ENCODE data around the gene UPK2.
"Not testable (repeated sequence)": the region's sequence is repeated elsewhere in the genome, so short reads cannot be mapped to it uniquely, and the experiment has no call there.

The UPK2 gene

GRCh38 chr11:118988280-118988679, 32.2 kb downstream of the UPK2 start:
- no peak for DNase-seq (ENCODE audit: low read depth)

- not testable (repeated sequence) for DNase-seq (ENCODE audit: low read depth)
Measured at GRCh38 chr11:118991486-118992038, 35.5 kb downstream of the UPK2 start.

- peak; percentile 7 for DNase-seq (ENCODE audit: low read depth)
Measured at GRCh38 chr11:118996926-118997626, 41.0 kb downstream of the UPK2 start.

- peak; percentile 92 for DNase-seq (ENCODE audit: low read depth)
Measured at GRCh38 chr11:118997627-118998387, 41.7 kb downstream of the UPK2 start, which contains the start of gene CENATAC. TSS of gene CENATAC (plus strand) at chr11:118998138. CDS start at chr11:118998198, 60 bp downstream.

- DNase-seq (ENCODE audit: low read depth) = no peak
Measured at GRCh38 chr11:118998388-118998717, 42.3 kb downstream of the UPK2 start.

- no peak for DNase-seq (ENCODE audit: low read depth)
Measured at GRCh38 chr11:118998822-118999221, 42.7 kb downstream of the UPK2 start.

GRCh38 chr11:119000906-119001305, 44.8 kb downstream of the UPK2 start:
- no peak for DNase-seq (ENCODE audit: low read depth)

- no peak for DNase-seq (ENCODE audit: low read depth)
Measured at GRCh38 chr11:119006656-119007055, 50.6 kb downstream of the UPK2 start.

Data from stimulated activated CD8-positive, alpha-beta memory T cell treated with anti-CD3 and anti-CD28 coated beads, Interleukin-12 subunit alpha, Interleukin-12 subunit beta, amount 100 ng/mL, for 1 hour (primary cell).